Endothelial cell of umbilical vein (primary cell): ENCODE measurements around the gene STOML1. TPM values are rescaled to one million over a fixed set of nuclear protein-coding genes. Genes with fewer than 3 reads are reported as not detected.

Source experiments
- BruUV-seq: library from RNA; stranded (reverse); fragments of 400-500 nt; replicated peaks from 2 replicates; lab custom pipeline; 2021; lab: Mats Ljungman, UMichigan
- CTCF ChIA-PET: fragments of 300-600, 350-600 bp; sonication (Branson Sonifier 250); formaldehyde crosslinking; loops from one replicate; lab custom pipeline; 2021; ENCODE audit warnings: antibody characterized with exemption, inconsistent platforms; lab: Charles Lee
- POLR2A ChIA-PET: fragments of 300-600, 350-600 bp; sonication (Branson Sonifier 250); formaldehyde crosslinking; loops from one replicate; lab custom pipeline; 2021; ENCODE audit warnings: antibody characterized with exemption, inconsistent platforms; lab: Charles Lee
- DNase-seq: peaks from one replicate; pipeline ENCODE4 v3.0.0-alpha.2; 2011; ENCODE audit warnings: low read depth, low spot score
- FAIRE-seq: peaks from 2 replicates; lab custom pipeline; 2011; peaks lifted over from hg19 to GRCh38; lab: Jason Lieb, UNC
- H2AFZ ChIP-seq: 2 replicates; pipeline ENCODE4 v1.6.0; 2012; ENCODE audit warnings: low read depth, low read length, control low read depth, inconsistent platforms
- H3K27ac ChIP-seq: 2 replicates; pipeline ENCODE4 v1.5.1; 2011; ENCODE audit warnings: low read depth, mild to moderate bottlenecking, control low read depth, low read length, moderate library complexity; ENCODE audit not compliant: insufficient read depth
- H3K27me3 ChIP-seq, 2 experiments: 2 replicates each; pipeline versions ENCODE4 v1.6.0 to v1.6.1; 2011; ENCODE audit warnings: low read length in 2 of 2, mixed read lengths in 1 of 2; ENCODE audit not compliant: control insufficient read depth in 2 of 2, insufficient read depth in 2 of 2
- H3K36me3 ChIP-seq, 2 experiments: 2 replicates in 1 of 2; 3 replicates in 1 of 2; pipeline ENCODE4 v1.5.1; 2011; ENCODE audit warnings: low read length in 2 of 2, mild to moderate bottlenecking in 1 of 2, moderate library complexity in 1 of 2; ENCODE audit not compliant: control insufficient read depth in 2 of 2, insufficient read depth in 2 of 2; ENCODE audit errors: extremely low read depth in 1 of 2
- H3K4me1 ChIP-seq: 3 replicates; pipeline ENCODE4 v1.5.1; 2011; ENCODE audit warnings: mild to moderate bottlenecking, low read length; ENCODE audit not compliant: control insufficient read depth, insufficient read depth; ENCODE audit errors: extremely low read depth
- H3K4me2 ChIP-seq: 2 replicates; pipeline ENCODE4 v1.6.1; 2011; ENCODE audit warnings: low read length, control low read depth, mixed read lengths; ENCODE audit not compliant: insufficient read depth
- H3K4me3 ChIP-seq, 3 experiments: fragments of 200-600 bp in 1 of 3; sonication (generic), shearing (Covaris generic) in 1 of 3; replicated peaks in 1 of 3; 2 replicates each; pipeline ENCODE4 v1.5.1; 2011 to 2016; ENCODE audit warnings: control low read depth in 3 of 3, low read length in 3 of 3, mild to moderate bottlenecking in 2 of 3, inconsistent platforms in 1 of 3, low read depth in 1 of 3, moderate library complexity in 1 of 3; ENCODE audit not compliant: insufficient read depth in 1 of 3
- H3K79me2 ChIP-seq: 2 replicates; pipeline ENCODE4 v1.6.0; 2012; ENCODE audit warnings: low read length, inconsistent platforms; ENCODE audit not compliant: control insufficient read depth, insufficient read depth
- H3K9ac ChIP-seq: replicated peaks from 2 replicates; pipeline ENCODE3; 2011; ENCODE audit warnings: low read length, control low read depth; ENCODE audit not compliant: insufficient read depth; ENCODE audit errors: extremely low read depth
- H3K9me1 ChIP-seq: replicated peaks from 3 replicates; pipeline ENCODE4 v1.6.0; 2011; ENCODE audit warnings: mild to moderate bottlenecking, low read length; ENCODE audit not compliant: control insufficient read depth, insufficient read depth; ENCODE audit errors: extremely low read depth
- H3K9me3 ChIP-seq: replicated peaks from 2 replicates; pipeline ENCODE4 v1.5.1; 2012; ENCODE audit warnings: low read length, inconsistent platforms; ENCODE audit not compliant: control insufficient read depth, insufficient read depth
- H4K20me1 ChIP-seq: replicated peaks from 2 replicates; pipeline ENCODE3; 2011; ENCODE audit warnings: mild to moderate bottlenecking, low read length; ENCODE audit not compliant: control insufficient read depth, insufficient read depth; ENCODE audit errors: extremely low read depth
- EZH2 ChIP-seq: IDR thresholded peaks from 2 replicates; pipeline ENCODE4 v1.6.1; 2012; ENCODE audit warnings: borderline replicate concordance, low read depth, mild to moderate bottlenecking, moderate library complexity, low read length, inconsistent platforms; ENCODE audit not compliant: severe bottlenecking
- FOS ChIP-seq: IDR thresholded peaks from 2 replicates; pipeline ENCODE4 v1.6.1; 2011; ENCODE audit warnings: mild to moderate bottlenecking, low read length, moderate library complexity, borderline replicate concordance; ENCODE audit not compliant: insufficient read depth
- GATA2 ChIP-seq: IDR thresholded peaks from 2 replicates; pipeline ENCODE4 v1.7.0; 2011; ENCODE audit warnings: low read depth, mild to moderate bottlenecking, moderate library complexity, mixed read lengths, low read length; ENCODE audit not compliant: insufficient read length, insufficient read depth
- JUN ChIP-seq: IDR thresholded peaks from 2 replicates; pipeline ENCODE4 v1.6.1; 2011; ENCODE audit warnings: borderline replicate concordance, low read depth; ENCODE audit not compliant: insufficient read length, insufficient read depth
- MYC ChIP-seq: IDR thresholded peaks from one replicate; pipeline ENCODE4 v1.6.1; 2011; ENCODE audit warnings: mild to moderate bottlenecking, low read depth, low read length
- POLR2A ChIP-seq: IDR thresholded peaks from 2 replicates; pipeline ENCODE4 v1.6.1; 2012; ENCODE audit warnings: low read depth, mild to moderate bottlenecking, control low read depth, low read length
- POLR2AphosphoS5 ChIP-seq: IDR thresholded peaks from 2 replicates; pipeline ENCODE4 v1.6.1; 2012; ENCODE audit warnings: low read depth, mild to moderate bottlenecking, control low read depth, low read length, moderate library complexity; ENCODE audit not compliant: insufficient read depth
- dilution Hi-C: fragments of 300-500 bp; cut with MboI; formaldehyde crosslinking; loops from one replicate; pipeline ENCODE4 v1.15.0; 2019; ENCODE audit warnings: low sequenced_read_pairs; ENCODE audit not compliant: extremely low pct_ligation_motif_present
- intact Hi-C: fragments of 100-400 bp; cut with micrococcal nuclease; formaldehyde crosslinking; loops from one replicate; pipeline ENCODE4 v1.10.0; 2022
- polyA plus RNA-seq, 4 experiments: library from polyadenylated mRNA; depleted of rRNA in 3 of 4; stranded (reverse) in 3 of 4; unstranded in 1 of 4; fragments of >200 nt; gene quantifications; 2 replicates each; pipeline versions ENCODE4 v1.2.1 to v1.2.3, GENCODE V29; 2011 to 2012; ENCODE audit warnings: missing spikeins in 1 of 4
- total RNA-seq: library from RNA; stranded (reverse); gene quantifications from 2 replicates; pipeline ENCODE4 v1.2.3, GENCODE V29; 2021
- TF ChIP-seq, protein P1 (sequence below), 2 donors: IDR thresholded peaks; 1 replicate in 1 of 2; 2 replicates in 1 of 2; pipeline ENCODE4 v1.5.1; 2011; ENCODE audit warnings: low read length in 2 of 2, mild to moderate bottlenecking in 2 of 2, moderate library complexity in 2 of 2, control low read depth in 1 of 2, inconsistent platforms in 1 of 2, low read depth in 1 of 2; ENCODE audit not compliant: insufficient read depth in 1 of 2; ENCODE audit errors: extremely low read depth in 1 of 2
- TF ChIP-seq, protein P2 (sequence below): IDR thresholded peaks from 2 replicates; pipeline ENCODE4 v1.6.1; 2011; ENCODE audit not compliant: insufficient read depth, insufficient read length

STOML1 gene
- total and polyA plus RNA-seq, 2 donors (not counting 3 experiments of a cell fraction or from before 2014, with no cell fraction given): 12.9 to 15.4 TPM

DNA sequence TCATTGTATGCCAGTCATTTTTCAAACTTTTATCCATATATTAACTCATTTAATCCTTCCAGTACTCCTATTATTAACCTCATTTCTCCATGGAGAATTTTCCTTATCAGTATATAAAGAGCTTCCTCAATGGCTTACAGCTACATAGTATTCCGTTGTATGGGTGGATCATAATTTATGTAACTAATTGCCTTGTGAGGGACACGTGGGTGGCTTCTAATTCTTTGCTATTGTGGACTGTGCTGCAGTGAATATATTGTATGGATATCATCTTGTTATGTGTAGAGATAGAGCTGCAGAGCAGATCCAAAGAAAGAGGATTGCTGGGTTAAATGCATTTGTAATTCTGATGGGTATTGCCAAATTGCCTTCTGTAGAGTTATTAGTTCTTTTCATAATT lies 27.6 kb upstream of the STOML1 start:
- H3K9me1 ChIP-seq: no peaks in the 10 kb centered on the region
- DNase-seq: no peak
- H4K20me1 ChIP-seq: no peaks in the 10 kb centered on the region
- no TSS peak for BruUV-seq
- H3K4me2 ChIP-seq: no peak overlapping the region
- no peak overlapping the region for H3K4me3 ChIP-seq
- H3K27ac ChIP-seq: no peak overlapping the region
- no peak overlapping the region for H2AFZ ChIP-seq
- H3K9ac ChIP-seq: no peak overlapping the region
- dilution Hi-C loops: no loop called here
- CTCF ChIA-PET: interaction anchor here (1.9 to 3.0 kb wide), 2 partner anchors 17 to 47 kb away, joined by 5 to 13 read pairs; no protein-coding TSS in a partner anchor
- H3K9me3 ChIP-seq: no peaks in the 10 kb centered on the region
- POLR2A ChIA-PET: no interaction called here
- H3K27me3 ChIP-seq: no peaks in the 10 kb centered on the region
- FAIRE-seq: no peak
- H3K4me1 ChIP-seq: peaks cover 6% of the 10 kb centered on the region
- peaks cover 9 to 19% of the 10 kb centered on the region in 2 experiments for H3K36me3 ChIP-seq
- intact Hi-C loops: no loop called here
- peaks cover 62% of the 10 kb centered on the region for H3K79me2 ChIP-seq
- TF ChIP-seq POLR2AphosphoS5: no peak
- TF ChIP-seq EZH2: no peak
- TF ChIP-seq, protein P1, sequence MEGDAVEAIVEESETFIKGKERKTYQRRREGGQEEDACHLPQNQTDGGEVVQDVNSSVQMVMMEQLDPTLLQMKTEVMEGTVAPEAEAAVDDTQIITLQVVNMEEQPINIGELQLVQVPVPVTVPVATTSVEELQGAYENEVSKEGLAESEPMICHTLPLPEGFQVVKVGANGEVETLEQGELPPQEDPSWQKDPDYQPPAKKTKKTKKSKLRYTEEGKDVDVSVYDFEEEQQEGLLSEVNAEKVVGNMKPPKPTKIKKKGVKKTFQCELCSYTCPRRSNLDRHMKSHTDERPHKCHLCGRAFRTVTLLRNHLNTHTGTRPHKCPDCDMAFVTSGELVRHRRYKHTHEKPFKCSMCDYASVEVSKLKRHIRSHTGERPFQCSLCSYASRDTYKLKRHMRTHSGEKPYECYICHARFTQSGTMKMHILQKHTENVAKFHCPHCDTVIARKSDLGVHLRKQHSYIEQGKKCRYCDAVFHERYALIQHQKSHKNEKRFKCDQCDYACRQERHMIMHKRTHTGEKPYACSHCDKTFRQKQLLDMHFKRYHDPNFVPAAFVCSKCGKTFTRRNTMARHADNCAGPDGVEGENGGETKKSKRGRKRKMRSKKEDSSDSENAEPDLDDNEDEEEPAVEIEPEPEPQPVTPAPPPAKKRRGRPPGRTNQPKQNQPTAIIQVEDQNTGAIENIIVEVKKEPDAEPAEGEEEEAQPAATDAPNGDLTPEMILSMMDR (IDR thresholded peaks at IDR 0.05; ENCODE audit: extremely low read depth in 1 of 2, insufficient read depth in 1 of 2, low read depth in 1 of 2, low read length in 2 of 2): no peak
- no peak for TF ChIP-seq MYC
- no peak for TF ChIP-seq POLR2A
- TF ChIP-seq FOS: no peak
- TF ChIP-seq JUN: no peak
- TF ChIP-seq GATA2: no peak
- TF ChIP-seq, protein P2, sequence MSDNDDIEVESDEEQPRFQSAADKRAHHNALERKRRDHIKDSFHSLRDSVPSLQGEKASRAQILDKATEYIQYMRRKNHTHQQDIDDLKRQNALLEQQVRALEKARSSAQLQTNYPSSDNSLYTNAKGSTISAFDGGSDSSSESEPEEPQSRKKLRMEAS: no peak
